ENCODE data around the gene SOWAHA. TPM values are rescaled to one million over a fixed set of nuclear protein-coding genes. Genes with fewer than 3 reads are reported as not detected.

Gene SOWAHA
- total and polyA plus RNA-seq, 2 donors (not counting 1 experiment from before 2014, with no cell fraction given), result not detected

DNA sequence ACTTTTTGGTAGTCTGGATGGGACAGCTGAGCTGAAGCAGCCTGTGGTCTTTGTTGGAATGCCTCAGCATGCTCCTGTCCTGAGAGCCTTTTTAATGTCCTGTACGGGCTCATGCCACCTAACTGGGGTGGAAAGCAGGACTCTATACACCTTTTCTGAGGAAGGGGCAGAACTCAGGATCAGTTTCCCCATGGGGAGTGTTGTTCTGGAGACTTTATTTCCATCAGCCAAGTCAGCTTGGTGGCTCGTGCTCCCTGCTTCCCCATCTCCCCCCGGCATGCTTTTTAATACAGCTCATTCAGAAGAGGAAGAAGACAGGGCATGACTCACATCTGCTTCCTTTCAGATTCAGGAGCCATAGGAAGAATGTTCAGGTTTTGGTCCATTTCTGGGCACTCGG, 31.0 kb upstream of the SOWAHA start:
- Histone ChIP-seq H3K27ac (ENCODE audit: low read length in 2 of 2) (no peak overlapping the region), H3K4me2 (replicated peaks; ENCODE audit: low read depth, low read length, poor library complexity, severe bottlenecking) (no peak overlapping the region), H3K9me3 (ENCODE audit: control extremely low read depth in 1 of 3, control insufficient read depth in 2 of 3, insufficient read depth in 1 of 3, low read length in 2 of 3) (peaks cover 0 to 9% (median 2%) of the 10 kb centered on the region in 3 donors), H3K79me2 (ENCODE audit: control insufficient read depth, insufficient read depth, low read length) (no peaks in the 10 kb centered on the region), H4K20me1 (ENCODE audit: control insufficient read depth, insufficient read depth, low read length, poor library complexity, severe bottlenecking) (no peaks in the 10 kb centered on the region), H3K4me3 (ENCODE audit: control extremely low read depth in 1 of 5, extremely low read depth in 1 of 5, insufficient read depth in 1 of 5, low read depth in 2 of 5, low read length in 4 of 5) (no peak overlapping the region), H2AFZ (ENCODE audit: insufficient read depth, low read depth, low read length, poor library complexity, severe bottlenecking) (no peak overlapping the region), H3K4me1 (ENCODE audit: control insufficient read depth in 2 of 2, insufficient read depth in 2 of 2, low read length in 2 of 2) (peaks cover 9 to 10% of the 10 kb centered on the region in 2 donors), H3K9ac (ENCODE audit: low read length) (no peak overlapping the region), H3K27me3 (replicated peaks in 1 of 4; ENCODE audit: control extremely low read depth in 1 of 4, control insufficient read depth in 3 of 4, insufficient read depth in 4 of 4, low read length in 3 of 4) (peaks cover 2 to 49% (median 40%) of the 10 kb centered on the region in 4 experiments), H3K36me3 (replicated peaks in 1 of 2; ENCODE audit: control extremely low read depth in 1 of 2, control insufficient read depth in 1 of 2, extremely low read depth in 1 of 2, insufficient read depth in 2 of 2, low read length in 1 of 2) (no peaks in the 10 kb centered on the region)
- WGBS (ENCODE audit: insufficient coverage), result 30% methylated on average over 2 of the region's 4 CpGs
- DNase-seq, result no peak
- intact Hi-C loops (cut with micrococcal nuclease), result no loop called here
- POLR2A ChIA-PET, result no interaction called here
- no peak overlapping the region for H3K27ac Mint-ChIP-seq
- no peaks in the 10 kb centered on the region for H3K9me3 Mint-ChIP-seq (ENCODE audit: insufficient read depth)
- peaks cover 8% of the 10 kb centered on the region for H3K4me1 Mint-ChIP-seq
- CTCF ChIA-PET, result interaction anchor here (0.6 kb wide), 1 partner anchor 371 kb away, joined by 4 read pairs; no protein-coding TSS in a partner anchor
- no peak overlapping the region for H3K4me3 Mint-ChIP-seq
- no peak for TF ChIP-seq EZH2 (IDR thresholded peaks at IDR 0.05; ENCODE audit: borderline replicate concordance, insufficient read depth, low read depth, low read length, poor library complexity, severe bottlenecking)
- TF ChIP-seq CTCF (IDR thresholded peaks at IDR 0.05), result no peak
- peaks cover 51% of the 10 kb centered on the region for H3K27me3 Mint-ChIP-seq
- no peak for ATAC-seq (ENCODE audit: low read depth)

GRCh38 chr5:132785365-132785764, 27.7 kb upstream of the SOWAHA start:
- DNase-seq (no peak), ATAC-seq (ENCODE audit: low read depth) (no peak)
- CTCF ChIA-PET, result interaction anchor here (0.7 kb wide), 1 partner anchor 34 kb away, joined by 3 read pairs; no protein-coding TSS in a partner anchor
- Histone ChIP-seq H2AFZ (ENCODE audit: insufficient read depth, low read depth, low read length, poor library complexity, severe bottlenecking) (no peak overlapping the region), H3K9me3 (ENCODE audit: control extremely low read depth in 1 of 3, control insufficient read depth in 2 of 3, insufficient read depth in 1 of 3, low read length in 2 of 3) (no peaks in the 10 kb centered on the region), H3K79me2 (ENCODE audit: control insufficient read depth, insufficient read depth, low read length) (no peaks in the 10 kb centered on the region), H3K4me2 (replicated peaks; ENCODE audit: low read depth, low read length, poor library complexity, severe bottlenecking) (no peak overlapping the region), H4K20me1 (ENCODE audit: control insufficient read depth, insufficient read depth, low read length, poor library complexity, severe bottlenecking) (no peaks in the 10 kb centered on the region), H3K27me3 (replicated peaks in 1 of 4; ENCODE audit: control extremely low read depth in 1 of 4, control insufficient read depth in 3 of 4, insufficient read depth in 4 of 4, low read length in 3 of 4) (peaks cover 0 to 25% (median 17%) of the 10 kb centered on the region in 4 experiments), H3K9ac (ENCODE audit: low read length) (no peak overlapping the region), H3K4me3 (ENCODE audit: control extremely low read depth in 1 of 5, extremely low read depth in 1 of 5, insufficient read depth in 1 of 5, low read depth in 2 of 5, low read length in 4 of 5) (no peak overlapping the region), H3K27ac (ENCODE audit: low read length in 2 of 2) (no peak overlapping the region), H3K36me3 (replicated peaks in 1 of 2; ENCODE audit: control extremely low read depth in 1 of 2, control insufficient read depth in 1 of 2, extremely low read depth in 1 of 2, insufficient read depth in 2 of 2, low read length in 1 of 2) (no peaks in the 10 kb centered on the region), H3K4me1 (ENCODE audit: control insufficient read depth in 2 of 2, insufficient read depth in 2 of 2, low read length in 2 of 2) (no peaks in the 10 kb centered on the region)
- POLR2A ChIA-PET, result interaction anchor here (0.6 to 0.7 kb wide), 2 partner anchors 61 to 251 kb away, joined by 3 to 9 read pairs; no protein-coding TSS in a partner anchor
- Mint-ChIP-seq H3K27me3 (peaks cover 34% of the 10 kb centered on the region), H3K4me1 (no peaks in the 10 kb centered on the region), H3K9me3 (ENCODE audit: insufficient read depth) (no peaks in the 10 kb centered on the region), H3K4me3 (no peak overlapping the region), H3K27ac (no peak overlapping the region)
- intact Hi-C loops (cut with micrococcal nuclease), result no loop called here
- no peak for TF ChIP-seq EZH2 (IDR thresholded peaks at IDR 0.05; ENCODE audit: borderline replicate concordance, insufficient read depth, low read depth, low read length, poor library complexity, severe bottlenecking)
- no peak for TF ChIP-seq CTCF (IDR thresholded peaks at IDR 0.05)
- 59% methylated on average over 2 of the region's 5 CpGs for WGBS (ENCODE audit: insufficient coverage)
